ENCODE data around the gene CLDN2.
"Not testable (repeated sequence)": the region's sequence is repeated elsewhere in the genome, so short reads cannot be mapped to it uniquely, and the experiment has no call there.

Gene CLDN2, protein sequence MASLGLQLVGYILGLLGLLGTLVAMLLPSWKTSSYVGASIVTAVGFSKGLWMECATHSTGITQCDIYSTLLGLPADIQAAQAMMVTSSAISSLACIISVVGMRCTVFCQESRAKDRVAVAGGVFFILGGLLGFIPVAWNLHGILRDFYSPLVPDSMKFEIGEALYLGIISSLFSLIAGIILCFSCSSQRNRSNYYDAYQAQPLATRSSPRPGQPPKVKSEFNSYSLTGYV
- 0 to 0.06 (median 0) reads per million in 18 experiments for total RNA-seq

DNA sequence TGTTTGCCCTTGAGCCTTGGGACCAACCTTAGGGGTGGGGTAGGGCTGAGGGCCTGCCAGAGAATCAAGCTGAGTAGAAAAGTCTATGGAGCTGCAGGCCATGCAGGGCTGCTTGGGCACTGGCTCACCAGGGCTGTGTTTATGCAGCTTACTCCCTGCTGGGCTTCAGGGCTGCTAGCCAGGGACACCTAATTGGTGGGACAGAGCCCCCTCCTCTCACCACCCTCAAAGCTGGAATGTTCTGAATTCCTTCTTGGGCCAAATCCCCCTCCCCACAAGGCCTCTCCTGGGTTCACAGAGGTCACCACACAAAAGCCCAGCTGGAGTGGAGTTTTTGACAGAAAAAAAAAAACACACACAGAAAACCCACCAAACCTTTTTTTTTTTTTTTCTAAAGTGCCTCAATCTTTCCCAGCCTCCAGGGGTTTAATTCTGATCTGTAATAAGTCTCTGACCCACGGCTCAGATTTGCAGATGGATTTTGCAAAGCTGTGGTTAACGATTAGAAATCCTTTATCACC, at the start of gene CLDN2:
Gene CLDN2 (plus strand): TSS at position 471 of the 521 bp plus-strand sequence. CDS start 7,827 bp downstream, outside the sequence.
- no peak for DNase-seq

DNA sequence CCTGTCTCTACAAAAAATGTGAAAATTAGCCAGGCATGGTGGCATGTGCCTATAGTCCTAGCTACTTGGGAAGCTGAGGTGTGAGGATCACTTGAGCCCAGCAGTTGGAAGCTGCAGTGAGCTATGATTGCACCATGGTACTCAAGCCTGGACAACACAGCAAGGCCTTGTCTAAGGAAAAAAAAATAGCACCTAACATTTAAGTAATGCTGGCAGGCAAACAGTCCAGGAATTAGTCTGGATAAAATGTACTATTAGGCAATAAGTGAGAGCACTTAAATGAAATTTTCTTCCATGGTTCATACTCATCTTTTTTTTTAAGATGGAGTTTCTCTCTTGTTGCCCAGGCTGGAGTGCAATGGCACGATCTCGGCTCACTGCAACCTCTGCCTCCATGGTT, 47.4 kb upstream of the CLDN2 start:
- DNase-seq = not testable (repeated sequence)

GRCh38 chrX:106874075-106874474, 46.1 kb upstream of the CLDN2 start:
- DNase-seq = peak; percentile 0 to 43

DNA sequence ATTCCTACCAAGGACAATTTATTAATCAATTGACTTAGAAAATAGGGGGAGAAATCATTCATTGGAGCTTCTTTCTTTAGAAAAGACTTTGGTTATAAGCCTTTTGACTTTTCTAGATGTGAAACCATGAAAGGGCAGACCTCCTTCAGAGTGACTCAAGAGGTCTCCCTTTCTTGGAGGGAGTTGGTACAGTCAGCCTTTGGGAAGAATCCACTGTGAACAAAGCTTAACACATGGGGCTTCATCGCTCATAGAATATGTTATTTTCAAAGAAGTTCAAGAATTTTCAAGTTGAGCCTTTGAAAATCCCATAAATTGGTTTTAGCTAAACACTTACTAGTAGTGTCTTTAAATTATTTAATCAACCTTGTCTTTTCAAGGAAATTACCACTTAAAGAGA, 45.1 kb upstream of the CLDN2 start:
- no peak for DNase-seq

GRCh38 chrX:106889468-106889867, 30.7 kb upstream of the CLDN2 start:
- no peak for DNase-seq

DNA sequence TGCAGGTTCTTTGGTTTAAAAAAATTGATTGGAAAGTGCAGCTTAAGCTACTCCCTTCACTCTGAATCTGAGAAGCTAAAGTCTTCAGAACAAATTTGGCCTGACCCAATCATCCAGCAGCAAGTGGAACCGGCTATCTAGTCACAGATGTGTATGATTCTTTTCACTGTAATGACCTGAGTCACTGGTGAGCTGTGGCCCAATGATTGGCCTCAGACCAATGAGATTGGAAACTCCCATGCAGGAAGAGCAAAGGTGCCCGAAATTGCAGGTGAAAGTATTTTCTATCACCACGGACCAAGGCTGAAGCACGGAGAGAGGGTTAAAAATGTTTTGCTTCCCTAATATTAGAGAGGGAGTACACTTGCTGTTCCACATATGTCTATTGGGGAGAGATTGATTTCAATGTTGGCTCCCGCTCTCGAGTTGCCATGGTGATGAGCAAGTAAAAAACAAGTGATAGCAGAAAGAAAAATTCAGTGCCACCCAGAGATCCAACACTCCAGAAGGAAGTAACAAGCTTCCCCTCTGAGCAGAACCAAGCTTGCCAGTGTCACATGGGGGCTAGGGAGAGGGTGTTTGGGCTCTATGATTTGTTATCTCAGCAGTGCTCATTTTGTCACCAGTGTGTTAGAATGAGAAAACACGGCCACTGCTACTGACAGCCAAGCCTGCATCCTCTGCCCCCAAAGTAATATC, 28.3 kb upstream of the CLDN2 start:
- no peak for DNase-seq

DNA sequence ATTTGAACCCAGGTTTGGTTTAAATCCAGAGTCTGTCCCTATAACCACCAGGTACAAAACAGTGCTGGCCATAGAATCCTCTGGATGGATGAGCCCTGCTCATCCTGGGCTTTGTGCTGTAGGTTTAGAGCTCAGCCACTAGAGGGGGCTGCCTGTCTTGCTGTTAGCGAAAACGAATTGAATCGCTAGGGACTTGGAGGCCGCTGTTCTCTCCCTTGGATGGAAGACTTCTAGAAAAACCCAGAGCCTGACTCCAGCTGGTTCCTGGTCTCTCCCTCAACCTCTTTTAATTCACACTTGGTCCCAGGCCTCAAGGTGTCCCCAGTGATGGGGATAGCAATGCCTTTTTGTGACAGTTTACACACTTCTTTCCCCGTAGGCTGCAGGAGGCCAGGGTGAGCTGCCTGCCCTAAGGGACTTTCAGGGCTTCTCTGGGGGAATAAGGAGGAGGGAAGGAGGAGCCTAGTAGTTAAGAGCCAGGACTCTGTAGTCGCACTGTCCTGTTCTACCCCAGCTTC, 25.8 kb upstream of the CLDN2 start:
- peak; percentile 22 to 47 for DNase-seq

DNA sequence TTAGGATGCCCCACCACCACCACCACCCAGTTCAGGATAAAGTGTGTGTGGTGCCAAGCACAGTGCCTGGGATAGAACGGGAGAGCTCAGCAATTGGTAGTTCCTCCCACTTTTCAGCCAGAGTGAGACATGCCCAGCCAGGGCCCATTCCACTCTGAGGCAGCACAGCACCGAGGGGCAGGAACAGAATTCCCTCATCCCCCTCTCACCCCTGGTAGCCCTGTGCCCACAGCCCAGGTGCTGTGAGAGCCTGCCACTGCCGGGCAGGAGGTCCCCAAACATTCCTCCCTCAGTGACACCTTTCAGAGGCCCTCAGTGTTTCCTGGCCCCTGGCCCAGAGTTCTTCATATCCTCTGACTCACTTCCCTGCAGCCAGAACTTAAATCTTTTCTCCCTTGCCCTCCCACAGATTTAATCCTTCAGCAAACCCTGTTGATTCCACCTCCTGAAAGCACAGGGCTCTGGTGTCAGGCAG, 25.2 kb upstream of the CLDN2 start:
- DNase-seq = no peak

DNA sequence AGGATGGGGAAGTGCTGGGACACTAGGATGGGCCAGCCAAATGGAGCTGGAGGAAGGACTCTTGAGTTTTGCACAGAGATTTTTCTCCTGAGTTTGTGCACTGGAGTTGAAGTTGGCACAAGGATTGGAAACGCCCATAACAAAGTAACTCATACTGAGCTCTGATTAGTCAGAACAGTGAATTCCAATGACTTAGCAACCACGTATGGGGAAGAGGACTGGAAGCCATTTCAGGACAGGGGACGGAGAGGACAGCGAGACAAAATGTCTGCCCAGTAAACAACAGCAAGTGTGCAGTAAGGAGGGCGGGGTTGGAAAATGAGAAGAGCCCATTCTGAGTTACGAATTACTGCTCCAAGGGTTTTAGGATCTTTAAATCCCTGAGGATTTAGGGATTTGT, 22.9 kb upstream of the CLDN2 start:
- DNase-seq = no peak

- DNase-seq = peak; percentile 54 to 63
Observed at GRCh38 chrX:106898462-106898861, 21.7 kb upstream of the CLDN2 start.

- DNase-seq = no peak
Observed at GRCh38 chrX:106899276-106899675, 20.9 kb upstream of the CLDN2 start.

- DNase-seq = no peak
Observed at GRCh38 chrX:106899841-106900240, 20.4 kb upstream of the CLDN2 start.

DNA sequence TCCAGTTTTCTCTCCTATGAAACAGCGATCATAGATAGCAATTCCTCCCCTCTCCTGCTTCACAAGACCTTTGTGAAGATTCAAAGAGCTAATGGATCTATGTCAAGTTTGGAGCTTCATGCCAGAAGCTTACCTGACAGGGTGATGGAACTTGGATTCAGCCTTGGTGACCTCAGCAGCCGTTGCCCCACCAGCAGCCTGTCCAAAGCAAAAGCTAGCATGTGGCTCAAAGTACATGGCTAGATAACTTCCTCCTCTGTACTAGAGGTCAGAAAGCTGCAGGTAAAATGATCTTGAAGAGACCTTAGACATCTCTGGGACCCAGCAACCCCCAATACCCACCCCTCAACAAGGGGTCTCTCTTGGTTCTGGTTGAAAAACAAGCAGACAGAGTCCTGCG, 18.9 kb upstream of the CLDN2 start:
- DNase-seq = no peak

DNA sequence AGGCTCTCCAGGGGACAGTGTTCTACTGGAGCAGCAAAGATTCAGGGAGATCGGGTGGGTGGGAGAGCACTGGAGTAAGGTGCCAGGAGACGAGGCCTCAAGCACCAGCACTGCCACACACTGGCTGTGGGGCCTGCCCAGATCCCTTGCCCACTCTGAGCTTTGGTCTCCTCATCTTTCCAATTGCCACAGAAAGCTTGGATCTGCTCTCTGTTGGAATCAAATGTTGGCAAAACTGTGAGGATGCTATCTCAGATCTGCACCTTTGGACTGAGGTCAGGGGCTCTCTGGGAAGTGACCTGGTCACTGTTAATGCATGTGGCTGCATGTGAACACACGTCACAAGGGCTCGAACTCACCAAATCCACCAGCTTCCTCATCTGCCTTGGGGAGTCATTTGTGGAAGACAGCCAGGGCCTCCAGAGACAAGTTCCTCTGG, 18.4 kb upstream of the CLDN2 start:
- DNase-seq = peak in 1 of 2 donors; percentile 15

- no peak for DNase-seq
Observed at GRCh38 chrX:106902684-106903083, 17.5 kb upstream of the CLDN2 start.

GRCh38 chrX:106903291-106903824, 16.8 kb upstream of the CLDN2 start, which contains the start of gene RIPPLY1:
RIPPLY1 (minus strand) TSS chrX:106903341; CDS start chrX:106903287, 54 bp downstream.
- no peak for DNase-seq

- DNase-seq = no peak
Observed at GRCh38 chrX:106903856-106904528, 16.2 kb upstream of the CLDN2 start.

- no peak for DNase-seq
Observed at GRCh38 chrX:106905064-106905708, 15.0 kb upstream of the CLDN2 start.

GRCh38 chrX:106906361-106906760, 13.8 kb upstream of the CLDN2 start:
- DNase-seq = no peak

- no peak for DNase-seq
Observed at GRCh38 chrX:106912864-106913263, 7.3 kb upstream of the CLDN2 start.

DNA sequence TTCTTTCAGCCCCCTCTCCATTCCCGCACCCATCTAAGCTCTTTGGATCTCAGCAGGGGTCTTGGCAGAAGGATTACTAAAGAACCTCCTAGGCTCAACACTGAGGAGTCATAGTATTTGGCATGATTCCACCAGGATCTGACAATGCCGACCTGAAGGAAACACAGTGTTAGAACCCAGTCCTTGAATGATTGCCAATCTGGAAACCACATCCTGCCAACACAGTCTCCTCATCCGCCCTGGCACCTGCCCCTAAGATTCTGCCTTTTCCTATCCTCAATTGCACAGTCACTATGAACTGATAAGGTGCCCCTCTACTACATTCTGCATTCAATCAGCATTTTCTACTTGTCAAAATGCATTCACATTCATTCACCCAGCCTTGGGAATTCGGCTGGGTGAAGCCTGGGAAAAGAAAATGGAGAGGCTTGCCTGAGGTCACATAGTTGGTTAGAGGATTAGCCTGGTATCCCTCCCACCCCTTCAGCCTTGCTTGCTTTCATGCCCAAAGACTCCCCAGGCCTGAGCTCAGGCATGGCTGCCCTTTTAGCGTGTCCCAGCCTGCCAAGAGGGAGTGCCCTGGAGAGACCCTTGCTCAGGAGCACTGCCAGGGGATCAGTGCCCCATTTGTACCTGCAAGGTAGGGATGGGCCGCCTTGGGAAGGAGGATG, 2.2 kb upstream of the CLDN2 start:
- DNase-seq = no peak

DNA sequence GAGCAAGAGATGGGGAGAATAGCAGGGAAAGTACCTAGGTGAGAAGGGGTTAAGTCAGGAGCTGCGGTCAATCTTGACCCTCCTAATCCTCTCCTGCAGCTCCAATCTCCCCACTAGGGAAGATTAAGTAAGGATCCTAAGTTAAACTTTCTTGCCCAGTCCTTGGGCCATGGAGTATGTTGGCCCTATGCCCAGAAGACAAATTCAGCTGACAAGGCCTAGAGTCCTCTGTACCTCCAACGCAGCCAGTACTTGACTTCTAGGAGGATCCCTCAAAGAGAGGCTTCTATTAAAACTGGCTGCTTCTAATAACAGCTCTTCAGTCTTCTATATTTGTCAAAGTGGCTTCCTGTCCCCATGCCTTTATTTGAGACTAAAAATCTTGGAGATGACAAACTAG, 1.4 kb downstream of the CLDN2 start:
- DNase-seq = no peak
